LoVo (cell line): ENCODE measurements around the gene KSR1.
"Not testable (repeated sequence)": the region's sequence is repeated elsewhere in the genome, so short reads cannot be mapped to it uniquely, and the experiment has no call there.

Source experiments
- DNase-seq: peaks from one replicate; pipeline ENCODE4 v3.0.0-alpha.2; 2016; ENCODE audit warnings: low spot score

KSR1 gene

DNA sequence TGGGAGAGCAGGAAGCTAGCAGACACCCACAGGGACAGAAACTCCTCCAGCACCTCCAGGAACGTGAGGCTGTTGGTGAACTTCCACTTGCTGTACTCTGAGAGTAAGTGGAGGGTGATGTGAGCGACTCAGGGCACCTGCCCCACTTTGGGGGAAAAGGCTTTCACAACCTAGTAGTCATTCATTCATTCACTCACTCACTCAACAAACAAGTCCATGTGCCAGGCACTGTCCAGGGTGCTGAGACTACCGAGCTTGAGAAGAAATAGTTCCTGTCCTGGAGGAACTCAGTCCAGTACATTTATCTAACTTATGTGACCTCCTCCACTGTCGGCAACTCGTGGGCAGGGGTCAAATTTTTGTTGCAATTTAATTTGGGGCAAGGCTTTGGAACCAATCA, 201.4 kb downstream of the KSR1 start:
- no peak for DNase-seq

- no peak for DNase-seq
Observed at GRCh38 chr17:27659683-27660082, 203.4 kb downstream of the KSR1 start.

DNA sequence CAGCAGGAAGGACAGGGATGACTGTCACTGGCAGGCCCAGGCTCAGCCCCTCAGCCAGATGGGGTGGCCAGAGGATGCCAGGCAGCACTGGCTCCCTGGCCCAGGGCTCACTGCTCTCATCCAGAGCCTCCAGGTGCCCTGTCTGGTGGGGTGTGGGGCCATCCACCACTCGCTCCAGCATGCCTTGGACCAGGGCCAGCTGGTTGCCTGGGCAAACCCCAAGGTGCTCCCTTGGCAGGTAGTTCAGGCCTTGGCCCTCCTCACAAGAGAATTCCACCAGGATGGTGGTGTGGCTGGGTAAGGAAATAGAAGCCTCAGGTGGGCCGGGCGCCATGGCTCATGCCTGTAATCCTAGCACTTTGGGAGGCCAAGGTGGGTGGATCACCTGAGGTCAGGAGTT, 204.2 kb downstream of the KSR1 start:
- DNase-seq, result no peak

- no peak for DNase-seq
Observed at GRCh38 chr17:27663936-27664605, 207.8 kb downstream of the KSR1 start.

DNA sequence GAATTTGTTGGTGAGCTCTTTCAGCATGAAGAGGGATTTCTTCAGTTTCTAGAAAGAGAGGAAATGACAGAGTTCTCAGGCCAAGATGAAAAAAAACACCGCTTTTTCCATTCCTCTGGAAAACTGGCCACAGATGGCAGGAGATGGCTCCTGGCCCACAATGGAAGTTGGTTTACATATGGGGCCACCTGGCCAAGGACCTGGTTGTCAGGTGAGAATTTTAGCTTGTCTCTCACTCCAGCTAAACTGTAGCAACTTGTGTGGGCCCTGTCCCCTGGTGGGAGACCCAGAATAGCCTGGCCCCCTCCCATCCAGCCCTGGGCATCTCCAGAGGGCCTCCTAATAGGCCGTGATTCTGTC, 208.3 kb downstream of the KSR1 start:
- DNase-seq, result no peak

- no peak for DNase-seq
Observed at GRCh38 chr17:27665549-27665948, 209.3 kb downstream of the KSR1 start.

- not testable (repeated sequence) for DNase-seq
Observed at GRCh38 chr17:27666270-27666669, 210.0 kb downstream of the KSR1 start.

GRCh38 chr17:27666831-27667560, 210.7 kb downstream of the KSR1 start:
- DNase-seq, result no peak

DNA sequence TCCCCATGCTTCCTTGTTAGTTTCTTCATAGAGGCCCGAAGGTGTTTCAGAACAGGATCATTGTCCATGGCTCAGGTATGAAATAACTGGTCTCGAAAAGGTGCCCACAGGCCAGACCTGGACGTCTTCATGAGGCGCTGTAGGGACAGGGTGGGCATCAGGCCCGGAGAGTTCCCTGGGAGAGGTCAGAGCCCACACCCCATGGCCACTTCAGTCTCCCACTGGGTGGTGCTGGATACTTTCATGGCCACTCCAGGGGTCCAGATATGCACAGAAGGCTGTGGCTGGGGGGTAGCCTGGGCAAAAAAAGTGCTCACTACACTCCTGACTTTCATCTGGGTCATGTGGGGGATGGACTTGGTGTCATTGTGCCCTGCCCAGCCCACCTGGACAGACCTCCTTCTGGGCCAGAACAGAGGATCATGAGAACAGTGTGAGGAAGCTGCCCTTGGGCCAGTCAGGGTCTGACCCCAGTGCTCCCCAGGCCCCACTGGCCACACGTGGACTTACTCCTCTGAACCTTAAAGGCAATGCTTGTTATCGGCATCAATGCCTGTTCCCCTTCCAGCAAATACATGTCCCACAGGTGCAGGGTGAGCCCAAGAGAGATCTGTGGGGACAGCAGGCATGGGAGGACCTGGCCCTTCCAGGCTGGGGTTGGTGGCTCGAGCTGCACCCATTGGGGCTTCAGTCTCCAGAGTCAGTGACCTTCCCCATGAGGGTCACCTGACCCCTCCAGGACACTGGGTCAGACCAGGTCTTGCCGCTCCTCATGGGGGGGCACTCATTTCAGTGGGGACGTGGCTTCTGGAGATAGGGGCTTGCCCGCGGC, 211.6 kb downstream of the KSR1 start:
- DNase-seq, result no peak

GRCh38 chr17:27668488-27668823, 212.2 kb downstream of the KSR1 start:
- no peak for DNase-seq

GRCh38 chr17:27669136-27669535, 212.9 kb downstream of the KSR1 start:
- no peak for DNase-seq

DNA sequence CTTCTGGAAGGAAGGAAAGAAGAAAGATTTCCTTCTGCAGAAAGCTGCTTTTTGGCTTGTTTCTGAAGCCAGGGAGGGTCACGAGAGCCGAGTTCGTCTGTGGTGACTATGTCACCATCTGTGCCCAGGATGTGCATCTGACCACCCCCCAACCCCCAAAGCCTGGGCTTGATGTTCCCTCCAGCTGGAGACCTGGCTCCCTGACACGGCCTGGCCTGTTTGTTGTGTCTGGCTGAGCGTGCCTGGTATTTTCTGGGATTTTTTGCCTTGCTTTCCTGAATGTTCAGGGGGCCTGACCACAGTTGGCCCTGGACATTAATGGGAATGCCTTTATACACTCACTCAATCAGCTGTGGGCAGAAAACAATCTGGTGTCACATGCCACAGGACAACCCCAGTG, 213.6 kb downstream of the KSR1 start:
- DNase-seq, result no peak

DNA sequence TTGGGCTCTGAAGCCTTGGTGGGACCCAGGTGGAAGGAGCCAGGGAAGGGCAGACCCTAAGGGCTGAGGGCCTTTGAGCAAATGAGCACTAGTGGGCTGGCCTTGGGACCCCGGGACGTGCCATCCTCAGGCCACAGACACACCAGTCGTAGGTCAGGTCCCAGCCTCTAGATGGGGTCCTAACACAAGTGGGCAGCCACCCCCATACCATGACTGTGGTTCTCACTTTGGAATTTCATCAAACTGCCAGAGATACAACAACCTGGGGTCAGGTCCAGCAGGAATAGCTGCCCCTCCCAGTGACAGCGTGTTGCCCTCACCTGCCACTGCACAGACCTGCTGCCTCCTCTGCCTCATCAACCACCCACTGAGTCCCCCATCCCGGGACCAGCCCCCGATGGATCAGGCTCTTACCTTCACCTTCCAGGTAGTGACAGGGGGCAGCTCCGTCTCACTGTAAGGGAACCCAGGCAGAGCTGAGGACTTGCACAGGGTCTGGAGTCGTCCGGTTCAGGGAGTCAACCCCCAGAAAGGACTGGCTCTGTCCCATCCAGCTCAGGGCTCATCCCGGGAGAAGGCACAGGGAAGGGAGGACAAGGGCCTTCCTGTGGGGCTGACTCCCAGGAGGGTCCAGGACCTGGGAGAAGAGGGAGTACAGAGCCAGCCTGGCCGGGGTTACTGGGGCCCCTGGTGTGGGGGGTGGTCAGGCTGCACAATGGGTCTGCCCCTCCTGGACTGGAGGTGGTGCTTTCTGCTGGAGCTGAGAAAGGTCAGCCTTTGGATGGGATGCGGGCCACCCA, 214.7 kb downstream of the KSR1 start:
- no peak for DNase-seq

GRCh38 chr17:27671591-27671910, 215.3 kb downstream of the KSR1 start:
- DNase-seq, result no peak

GRCh38 chr17:27671977-27672480, 215.8 kb downstream of the KSR1 start:
- DNase-seq, result not testable (repeated sequence)

GRCh38 chr17:27674335-27674734, 218.1 kb downstream of the KSR1 start:
- no peak for DNase-seq
